Peyer's patch (tissue), 4 donors: Measurements from ENCODE around the gene TACC2.

Experiments used
- CTCF ChIP-seq, 6 experiments: fragments of 450-650 bp in 4 of 6; fragments of 200-600 bp in 2 of 6; sonication (generic) in 1 of 6; IDR thresholded peaks; one replicate each; pipeline ENCODE4 v1.5.1; 2017 to 2019; ENCODE audit warnings: antibody characterized with exemption in 6 of 6, mild to moderate bottlenecking in 3 of 6, moderate library complexity in 1 of 6
- POLR2A ChIP-seq, 2 donors: fragments of 450-650 bp; IDR thresholded peaks; one replicate each; pipeline ENCODE4 v1.5.1; 2017; ENCODE audit warnings: antibody characterized with exemption in 2 of 2, mild to moderate bottlenecking in 2 of 2, moderate library complexity in 2 of 2

GRCh38 chr10:122163174-122164022 lies 174.4 kb downstream of the TACC2 start:
- no peak for TF ChIP-seq POLR2A (IDR thresholded peaks at IDR 0.05)
- TF ChIP-seq CTCF (IDR thresholded peaks at IDR 0.05), result no peak
